Neutrophil (primary cell): ENCODE results near the gene NAA60.

Source experiments
- H3K27ac ChIP-seq: fragments of 200-600 bp; sonication (generic); 2 replicates; pipeline ENCODE4 v1.5.1; 2016; ENCODE audit warnings: mild to moderate bottlenecking, moderate library complexity
- H3K27me3 ChIP-seq: fragments of 200-600 bp; sonication (generic); 2 replicates; pipeline ENCODE4 v1.6.0; 2016; ENCODE audit warnings: mild to moderate bottlenecking
- H3K36me3 ChIP-seq: fragments of 200-600 bp; sonication (generic); 2 replicates; pipeline ENCODE4 v1.5.1; 2017
- H3K4me1 ChIP-seq, 2 experiments: fragments of 200-600 bp in 1 of 2; sonication (generic) in 1 of 2; 1 replicate in 1 of 2; 2 replicates in 1 of 2; pipeline versions ENCODE4 v1.5.1 to v1.6.1; 2013 to 2016; ENCODE audit warnings: low read depth in 1 of 2, low read length in 1 of 2, mild to moderate bottlenecking in 1 of 2, moderate library complexity in 1 of 2; ENCODE audit not compliant: control insufficient read depth in 1 of 2, insufficient read depth in 1 of 2
- H3K4me3 ChIP-seq, 2 experiments: fragments of 200-600 bp in 1 of 2; sonication (generic) in 1 of 2; 1 replicate in 1 of 2; 2 replicates in 1 of 2; pipeline ENCODE4 v1.5.1; 2013 to 2016; ENCODE audit warnings: low read depth in 1 of 2, low read length in 1 of 2, mild to moderate bottlenecking in 1 of 2, moderate library complexity in 1 of 2
- H3K9me3 ChIP-seq: fragments of 200-600 bp; sonication (generic); 2 replicates; pipeline ENCODE4 v1.5.1; 2016
- TF ChIP-seq, protein P1 (sequence below): fragments of 200-600 bp; sonication (generic); IDR thresholded peaks from 2 replicates; pipeline ENCODE4 v1.5.1; 2016; ENCODE audit warnings: antibody characterized with exemption

Gene NAA60

DNA sequence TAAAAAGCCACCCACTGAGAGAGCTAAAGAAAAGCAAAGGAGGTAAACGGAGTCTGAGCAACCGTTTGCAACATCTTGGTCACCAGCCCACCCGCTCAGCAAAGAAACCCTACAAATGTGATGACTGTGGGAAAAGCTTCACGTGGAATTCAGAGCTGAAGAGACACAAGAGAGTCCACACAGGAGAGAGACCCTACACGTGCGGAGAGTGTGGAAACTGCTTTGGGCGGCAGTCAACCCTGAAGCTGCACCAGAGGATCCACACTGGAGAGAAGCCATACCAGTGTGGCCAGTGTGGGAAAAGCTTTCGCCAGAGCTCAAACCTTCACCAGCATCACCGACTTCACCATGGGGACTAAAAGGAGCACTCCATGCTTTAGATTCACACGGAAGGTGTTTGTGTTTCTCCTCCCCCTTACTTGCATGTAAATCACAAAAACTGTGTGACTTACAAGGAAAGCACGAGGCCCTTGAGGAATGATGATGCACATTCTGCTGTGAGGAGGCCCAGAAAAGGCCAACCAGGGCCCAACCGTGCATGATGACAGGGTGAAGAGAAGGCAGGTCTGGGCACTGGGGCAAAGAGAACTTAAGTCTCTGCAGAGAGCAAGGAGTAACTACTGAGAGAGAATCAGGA lies 34.8 kb upstream of the NAA60 start:
- peaks cover 35% of the 10 kb centered on the region for H3K36me3 ChIP-seq
- H3K9me3 ChIP-seq: peaks cover 48% of the 10 kb centered on the region
- H3K4me1 ChIP-seq: no peaks in the 10 kb centered on the region
- TF ChIP-seq, protein P1, sequence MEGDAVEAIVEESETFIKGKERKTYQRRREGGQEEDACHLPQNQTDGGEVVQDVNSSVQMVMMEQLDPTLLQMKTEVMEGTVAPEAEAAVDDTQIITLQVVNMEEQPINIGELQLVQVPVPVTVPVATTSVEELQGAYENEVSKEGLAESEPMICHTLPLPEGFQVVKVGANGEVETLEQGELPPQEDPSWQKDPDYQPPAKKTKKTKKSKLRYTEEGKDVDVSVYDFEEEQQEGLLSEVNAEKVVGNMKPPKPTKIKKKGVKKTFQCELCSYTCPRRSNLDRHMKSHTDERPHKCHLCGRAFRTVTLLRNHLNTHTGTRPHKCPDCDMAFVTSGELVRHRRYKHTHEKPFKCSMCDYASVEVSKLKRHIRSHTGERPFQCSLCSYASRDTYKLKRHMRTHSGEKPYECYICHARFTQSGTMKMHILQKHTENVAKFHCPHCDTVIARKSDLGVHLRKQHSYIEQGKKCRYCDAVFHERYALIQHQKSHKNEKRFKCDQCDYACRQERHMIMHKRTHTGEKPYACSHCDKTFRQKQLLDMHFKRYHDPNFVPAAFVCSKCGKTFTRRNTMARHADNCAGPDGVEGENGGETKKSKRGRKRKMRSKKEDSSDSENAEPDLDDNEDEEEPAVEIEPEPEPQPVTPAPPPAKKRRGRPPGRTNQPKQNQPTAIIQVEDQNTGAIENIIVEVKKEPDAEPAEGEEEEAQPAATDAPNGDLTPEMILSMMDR: no peak
- no peak overlapping the region for H3K27ac ChIP-seq
- H3K27me3 ChIP-seq: no peaks in the 10 kb centered on the region
- H3K4me3 ChIP-seq: no peak overlapping the region

DNA sequence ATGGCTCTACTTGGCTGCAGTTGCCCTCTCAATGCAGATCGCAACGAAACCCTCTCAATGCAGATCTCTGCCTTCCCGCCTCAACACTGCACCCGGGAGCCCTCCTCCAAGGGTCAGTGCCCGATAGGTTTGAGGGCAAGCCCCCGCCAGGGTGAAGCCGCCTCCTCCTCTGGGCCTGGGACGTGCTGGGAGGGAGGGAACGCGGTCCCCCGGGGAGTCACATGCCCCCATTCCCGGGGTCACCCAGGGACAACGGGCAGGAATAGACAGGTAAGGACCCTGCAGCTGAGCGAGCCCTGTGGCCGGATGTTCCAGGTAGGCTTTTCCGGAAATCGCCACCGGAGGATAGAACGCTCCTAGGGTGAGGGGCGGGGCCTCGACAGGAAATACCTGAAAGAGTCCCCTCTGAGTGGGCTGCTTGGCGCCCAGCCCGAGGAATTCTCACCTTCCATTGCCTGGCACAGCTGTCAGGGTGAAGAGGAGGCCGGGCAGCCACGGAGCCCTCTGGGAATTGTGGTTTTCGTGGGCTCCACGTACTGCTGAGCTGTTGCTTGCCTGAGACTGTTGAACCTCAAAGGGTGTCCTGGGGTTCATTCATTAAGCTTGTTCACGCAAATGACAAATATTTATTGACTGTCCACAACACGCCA lies 29.6 kb upstream of the NAA60 start:
- no peaks in the 10 kb centered on the region for H3K4me1 ChIP-seq
- peaks cover 36% of the 10 kb centered on the region for H3K9me3 ChIP-seq
- no peak overlapping the region for H3K4me3 ChIP-seq
- no peak overlapping the region for H3K27ac ChIP-seq
- TF ChIP-seq, protein P1: no peak
- no peaks in the 10 kb centered on the region for H3K27me3 ChIP-seq
- no peaks in the 10 kb centered on the region for H3K36me3 ChIP-seq

DNA sequence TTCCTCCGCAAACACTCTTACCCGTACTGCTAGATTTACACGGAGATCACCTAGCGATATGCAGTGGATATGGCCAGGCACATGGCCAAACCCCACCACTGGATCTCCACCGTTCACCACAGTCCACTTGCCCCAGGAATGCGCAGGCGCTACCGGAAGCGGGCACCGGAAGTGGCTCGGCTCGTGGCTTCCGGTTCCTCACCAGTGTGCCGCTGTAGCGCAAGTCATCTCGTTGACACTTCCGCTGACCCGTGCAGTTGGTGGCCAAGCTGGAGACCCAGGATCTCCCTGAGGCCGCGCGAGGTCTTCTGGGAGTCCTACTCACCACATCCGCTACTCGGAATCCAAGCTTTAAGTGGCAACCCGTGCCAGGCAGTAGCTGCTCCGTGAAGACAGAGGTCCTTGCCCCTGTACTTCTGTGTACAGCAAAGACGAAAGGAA lies 11.7 kb upstream of the NAA60 start:
- H3K27ac ChIP-seq: peak overlapping the region; percentile 51
- H3K9me3 ChIP-seq: no peaks in the 10 kb centered on the region
- peaks cover 0 to 6% of the 10 kb centered on the region in 2 experiments for H3K4me1 ChIP-seq
- H3K27me3 ChIP-seq: peaks cover 43% of the 10 kb centered on the region
- TF ChIP-seq, protein P1: no peak
- peak overlapping the region in 1 of 2 experiments; percentile 53 for H3K4me3 ChIP-seq
- peaks cover 8% of the 10 kb centered on the region for H3K36me3 ChIP-seq

DNA sequence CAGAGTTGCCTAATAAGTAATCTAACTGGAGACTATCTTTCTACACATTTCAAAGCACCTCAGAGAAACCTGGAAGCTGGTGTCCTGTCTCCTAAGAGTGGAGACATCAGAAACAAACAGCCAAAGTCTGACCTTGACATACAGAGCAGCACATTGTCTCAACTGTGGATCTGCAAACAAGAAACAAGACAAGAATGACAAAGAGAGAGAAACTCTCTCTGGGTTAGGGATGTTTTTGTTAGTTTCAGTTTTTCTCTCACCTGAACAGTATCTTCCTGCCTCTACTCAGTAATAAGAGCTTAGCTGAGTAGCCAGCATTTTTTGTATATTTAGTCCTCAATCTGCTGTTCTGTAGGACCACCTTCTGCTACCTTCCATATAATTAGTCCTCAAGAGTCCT lies 9.1 kb upstream of the NAA60 start:
- no peak overlapping the region for H3K27ac ChIP-seq
- H3K4me3 ChIP-seq: no peak overlapping the region

DNA sequence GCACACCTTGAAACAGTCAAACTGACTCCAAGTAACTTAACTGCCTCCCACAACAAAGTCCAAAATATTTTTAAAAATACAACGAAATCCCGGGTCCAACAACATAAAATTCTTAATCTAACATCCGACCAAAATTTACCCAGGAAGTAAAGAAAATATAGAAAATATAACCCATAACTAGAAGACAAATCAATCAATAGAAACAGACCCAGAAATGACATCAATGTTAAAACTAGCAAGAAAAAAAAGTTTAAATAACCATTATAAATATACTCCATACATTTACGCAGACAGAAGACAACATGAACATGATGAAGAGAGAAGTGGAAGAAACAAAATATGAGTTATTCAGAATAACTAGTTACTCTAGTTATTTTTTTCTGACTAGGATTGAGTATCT lies 3.8 kb upstream of the NAA60 start:
- Histone ChIP-seq H3K9me3 (no peaks in the 10 kb centered on the region), H3K4me3 (no peak overlapping the region), H3K4me1 (peaks cover 9 to 13% of the 10 kb centered on the region in 2 experiments), H3K27ac (no peak overlapping the region), H3K36me3 (peaks cover 6% of the 10 kb centered on the region), H3K27me3 (peaks cover 32% of the 10 kb centered on the region)
- TF ChIP-seq, protein P1: no peak

More for the DNA sequence above, 9.1 kb upstream of the NAA60 start:
- Histone ChIP-seq H3K9me3 (no peaks in the 10 kb centered on the region), H3K4me1 (peaks cover 0 to 6% of the 10 kb centered on the region in 2 experiments), H3K36me3 (peaks cover 11% of the 10 kb centered on the region), H3K27me3 (peaks cover 51% of the 10 kb centered on the region)
- TF ChIP-seq, protein P1: no peak
